Subcutaneous preadipocyte (primary cell): Measurements from ENCODE around the gene GSTO2. TPM values are rescaled to one million over a fixed set of nuclear protein-coding genes. Genes with fewer than 3 reads are reported as not detected.

ENCODE experiments used
- small RNA-seq: library from RNA; depleted of rRNA; stranded (forward); fragments of <200 nt; gene quantifications from one replicate; pipeline ENCODE3, GENCODE V24; 2012
- total RNA-seq: library from RNA; depleted of rRNA; stranded (reverse); fragments of >200 nt; gene quantifications from 2 replicates; pipeline ENCODE4 v1.2.3, GENCODE V29; 2012

GSTO2 gene
- 0.73 and 0.98 TPM in 2 replicates for total RNA-seq

DNA sequence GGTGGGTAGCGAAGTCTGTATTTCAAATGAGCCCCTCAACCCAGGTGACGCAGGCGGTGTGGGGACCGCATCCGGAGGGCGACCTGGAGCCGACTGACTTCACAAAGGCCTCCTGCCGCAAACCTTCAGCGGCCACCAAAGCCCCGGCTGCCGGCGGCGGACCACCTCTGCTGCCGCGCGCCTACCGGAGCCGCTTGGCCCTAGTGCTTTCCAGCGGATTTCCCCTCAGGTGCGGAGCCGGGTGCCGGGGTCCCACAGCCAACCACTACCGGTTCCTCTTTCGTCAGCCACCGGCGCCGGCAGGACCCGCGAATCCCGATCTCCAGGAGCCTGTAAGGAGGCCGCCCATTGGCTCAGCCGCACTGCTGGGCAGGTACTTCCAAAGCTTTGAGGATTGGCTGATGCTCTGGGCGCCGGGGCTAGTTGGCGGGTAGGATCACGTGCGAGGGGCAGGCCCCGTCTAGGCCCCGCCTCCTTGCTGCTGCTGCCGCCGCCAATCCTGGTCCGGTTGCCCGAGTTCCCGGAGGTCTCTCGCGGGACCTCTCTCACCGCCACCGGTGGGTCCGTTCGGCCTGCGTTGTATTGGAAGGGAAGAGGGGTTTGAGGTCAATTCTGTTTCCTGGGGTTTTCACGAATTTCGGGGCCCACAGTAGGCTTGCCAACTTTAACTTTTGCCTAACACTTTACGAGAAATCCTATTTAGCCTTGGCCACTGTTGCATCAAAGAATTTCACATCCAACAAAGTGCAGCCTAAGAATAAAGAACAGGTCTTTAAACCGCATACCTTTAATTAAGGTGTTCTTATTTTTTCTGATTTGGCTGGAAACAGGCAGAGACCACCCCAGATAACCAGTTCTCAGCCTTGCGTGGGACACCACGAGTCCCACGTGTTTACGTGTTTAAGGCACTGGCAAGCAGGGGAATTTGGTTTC lies at the start of gene GSTO2:
Gene GSTO2, plus strand, starts transcription at position 472 of the 933 bp plus-strand sequence. CDS start 5,732 bp downstream, outside the sequence.

DNA sequence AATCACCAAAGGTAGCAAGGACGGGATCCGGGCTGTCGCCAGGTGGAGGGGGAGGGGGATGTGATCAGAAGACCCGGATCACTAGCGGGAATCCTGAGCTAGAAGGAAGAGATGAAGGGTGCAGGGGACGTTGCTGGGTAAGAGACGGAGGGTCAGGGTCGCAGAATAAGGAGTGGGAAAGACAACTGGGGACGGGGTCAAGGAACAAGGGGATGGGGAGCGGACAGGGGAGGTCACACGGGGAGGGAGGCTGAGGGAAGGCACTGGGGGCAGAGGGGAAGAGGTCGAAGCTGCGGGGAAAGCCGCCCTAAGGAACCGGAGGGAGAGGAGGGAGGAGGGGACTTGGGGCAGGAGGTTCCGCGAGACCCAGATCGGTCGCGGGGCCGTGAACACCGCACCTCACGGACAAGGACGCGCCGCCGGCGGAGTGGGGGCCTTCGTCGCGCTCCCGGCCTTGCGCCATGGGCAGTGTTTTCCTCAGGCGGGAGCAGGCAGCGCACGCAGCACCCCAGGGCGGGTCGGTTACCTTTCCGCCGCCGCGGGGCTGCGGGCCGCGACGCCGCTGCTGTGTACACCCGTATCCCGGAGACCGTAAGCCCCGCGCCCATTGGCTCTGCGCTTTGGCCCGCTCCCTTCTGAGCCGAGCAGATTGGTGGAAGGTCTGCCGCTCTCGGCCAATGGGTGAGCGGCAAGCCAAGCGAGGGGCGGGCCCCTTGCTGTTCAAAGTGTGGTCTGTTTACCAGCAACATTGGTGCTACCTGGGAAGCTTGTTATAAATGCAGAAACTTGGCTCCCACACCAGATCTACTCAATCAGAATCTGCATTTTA lies 37.0 kb upstream of the GSTO2 start, which contains the start of gene CFAP43:
Gene CFAP43, minus strand, starts transcription at position 581 of the 829 bp plus-strand sequence. Its CDS starts 118 bp downstream, at position 463.

DNA sequence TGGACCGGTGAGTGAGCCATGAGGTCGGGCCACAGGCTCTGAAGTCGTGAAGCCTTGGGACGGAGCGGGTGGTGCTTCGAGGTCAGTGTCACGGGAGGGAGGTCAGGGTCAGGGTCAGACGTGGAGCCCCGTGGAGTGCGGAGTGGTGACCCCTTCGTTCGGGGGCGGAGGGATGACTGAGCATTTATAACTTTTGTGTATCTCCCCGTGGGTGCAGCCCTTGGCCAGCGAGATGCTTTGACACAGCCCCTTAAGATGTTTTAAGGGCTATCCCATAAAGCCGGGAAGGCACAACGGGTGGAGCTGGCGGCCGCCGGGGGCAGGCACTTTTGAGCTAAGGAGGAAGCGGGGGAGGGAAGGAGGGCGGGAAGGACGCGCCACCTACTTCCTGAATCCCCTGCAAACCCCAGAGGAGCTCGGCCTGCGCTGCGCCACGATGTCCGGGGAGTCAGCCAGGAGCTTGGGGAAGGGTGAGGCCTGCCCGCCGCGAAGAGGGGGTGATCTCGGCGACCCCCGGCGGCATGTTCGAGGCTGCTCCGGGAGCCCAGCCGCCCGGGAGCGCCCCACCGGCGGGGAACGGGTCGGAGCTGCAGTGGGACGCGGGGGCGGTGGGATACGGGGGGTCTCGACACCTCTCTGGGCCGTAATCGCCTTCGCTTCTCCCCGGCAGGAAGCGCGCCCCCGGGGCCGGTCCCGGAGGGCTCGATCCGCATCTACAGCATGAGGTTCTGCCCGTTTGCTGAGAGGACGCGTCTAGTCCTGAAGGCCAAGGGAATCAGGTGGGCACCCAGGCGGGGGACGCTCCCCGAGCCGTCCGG lies 14.3 kb upstream of the GSTO2 start, which contains the start of gene GSTO1:
Gene GSTO1, plus strand, starts transcription at position 400 of the 818 bp plus-strand sequence. Its CDS starts 37 bp downstream, at position 437.

DNA sequence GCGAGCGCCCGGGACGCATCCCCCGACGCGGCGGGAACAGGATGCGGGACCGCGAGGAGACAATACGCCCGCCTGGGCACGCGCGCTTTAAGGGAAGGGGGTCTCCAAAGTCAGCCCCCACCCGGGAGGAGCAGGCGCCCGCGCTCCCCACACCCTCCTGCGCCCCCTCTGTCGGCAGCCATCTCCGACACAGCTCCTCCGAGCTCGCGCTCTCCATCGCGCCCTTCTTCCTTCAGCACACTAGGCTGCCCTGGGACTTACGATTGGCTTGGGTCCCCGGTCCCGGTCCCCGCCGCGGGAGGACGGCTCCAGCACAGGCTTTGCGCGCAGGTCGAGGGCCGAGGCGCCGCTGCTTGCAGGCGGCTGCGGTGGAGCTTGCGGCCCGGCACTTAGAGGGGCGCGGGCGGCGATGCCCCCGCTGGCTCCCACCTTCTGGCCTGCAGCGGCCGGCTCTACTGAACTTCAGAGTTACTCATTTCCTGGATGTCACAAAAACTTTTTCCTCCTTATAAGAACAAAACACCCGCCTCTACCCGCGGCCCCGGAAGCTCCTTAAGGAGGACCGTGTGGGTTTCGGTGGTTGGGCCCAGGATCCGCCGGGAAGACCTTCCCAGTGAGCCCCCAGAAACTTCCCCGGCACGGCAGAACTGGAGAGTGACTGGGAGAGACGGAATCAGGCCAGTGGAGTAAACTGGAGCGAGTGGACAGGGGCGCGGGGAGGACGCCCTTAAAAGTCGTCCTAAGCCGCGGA lies 69.2 kb downstream of the GSTO2 start, which contains the start of gene ITPRIP:
Gene ITPRIP, minus strand, starts transcription at position 481 of the 751 bp plus-strand sequence. CDS start 22,414 bp downstream, outside the sequence.

DNA sequence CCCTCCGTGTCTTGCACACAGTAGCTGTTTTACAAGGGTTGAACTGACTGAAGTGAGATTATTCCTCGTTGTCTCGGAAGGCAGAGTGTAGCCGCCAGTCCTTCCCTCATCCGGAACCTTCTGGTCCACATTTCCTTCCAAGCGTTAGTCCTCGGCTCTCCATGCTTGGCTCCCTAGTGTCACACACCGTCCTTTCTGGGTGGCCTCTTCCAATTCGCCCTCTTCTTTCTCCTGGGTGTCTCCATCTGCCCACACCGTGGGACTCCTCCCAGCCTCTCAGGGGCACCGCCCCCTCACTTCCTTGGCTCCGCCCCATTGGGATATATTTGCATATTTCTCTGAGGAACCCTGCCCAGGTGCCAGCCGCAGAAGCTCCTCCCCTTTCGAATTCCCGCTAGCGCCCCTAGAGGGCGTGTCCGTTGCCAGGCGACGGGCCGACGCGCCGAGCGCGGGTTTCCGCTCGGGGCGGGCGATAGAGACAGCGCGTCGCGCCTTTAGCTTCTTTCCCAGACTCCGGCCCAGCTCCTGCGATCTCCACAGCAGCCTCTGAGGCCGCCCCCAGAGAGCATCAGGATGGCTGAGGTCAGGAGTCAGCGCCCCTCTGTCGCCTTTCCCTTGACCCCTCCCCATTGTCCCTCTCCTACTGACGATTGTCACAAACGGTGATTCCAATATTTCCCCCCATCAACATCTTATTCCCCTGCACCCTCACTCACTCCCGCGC lies 84.5 kb downstream of the GSTO2 start, which contains the start of gene CFAP58:
Gene CFAP58, plus strand, starts transcription at position 509 of the 724 bp plus-strand sequence. Its CDS starts 65 bp downstream, at position 574.

Small RNA genes lying within 50 kb of the gene (small RNA-seq; reads per million reads assigned to genes)
- gene MIR4482, result 0.08 reads per million

Other genes with a start within 250 kb of the GSTO2 start
- 0.20 and 0.37 TPM in 2 replicates for gene COL17A1, start 183.3 kb upstream of the GSTO2 start, total RNA-seq
- gene SFR1, start 147.0 kb upstream of the GSTO2 start, total RNA-seq, result 8.8 and 15.2 TPM in 2 replicates
- under 0.01 and 0.39 TPM in 2 replicates for gene CFAP43, start 36.8 kb upstream of the GSTO2 start, total RNA-seq
- 260 and 309 TPM in 2 replicates for gene GSTO1, start 14.3 kb upstream of the GSTO2 start, total RNA-seq
- 16.2 and 19.4 TPM in 2 replicates for gene ITPRIP, start 69.3 kb downstream of the GSTO2 start, total RNA-seq
- 0.37 and 0.59 TPM in 2 replicates for gene CFAP58, start 84.6 kb downstream of the GSTO2 start, total RNA-seq